Measurements from ENCODE around the gene RGS6. TPM values are rescaled to one million over a fixed set of nuclear protein-coding genes. Genes with fewer than 3 reads are reported as not detected.

The RGS6 gene
- total RNA-seq, 4 donors from 2014 or later, result 0.84 to 3.0 (median 1.7) TPM; not detected in 1

DNA sequence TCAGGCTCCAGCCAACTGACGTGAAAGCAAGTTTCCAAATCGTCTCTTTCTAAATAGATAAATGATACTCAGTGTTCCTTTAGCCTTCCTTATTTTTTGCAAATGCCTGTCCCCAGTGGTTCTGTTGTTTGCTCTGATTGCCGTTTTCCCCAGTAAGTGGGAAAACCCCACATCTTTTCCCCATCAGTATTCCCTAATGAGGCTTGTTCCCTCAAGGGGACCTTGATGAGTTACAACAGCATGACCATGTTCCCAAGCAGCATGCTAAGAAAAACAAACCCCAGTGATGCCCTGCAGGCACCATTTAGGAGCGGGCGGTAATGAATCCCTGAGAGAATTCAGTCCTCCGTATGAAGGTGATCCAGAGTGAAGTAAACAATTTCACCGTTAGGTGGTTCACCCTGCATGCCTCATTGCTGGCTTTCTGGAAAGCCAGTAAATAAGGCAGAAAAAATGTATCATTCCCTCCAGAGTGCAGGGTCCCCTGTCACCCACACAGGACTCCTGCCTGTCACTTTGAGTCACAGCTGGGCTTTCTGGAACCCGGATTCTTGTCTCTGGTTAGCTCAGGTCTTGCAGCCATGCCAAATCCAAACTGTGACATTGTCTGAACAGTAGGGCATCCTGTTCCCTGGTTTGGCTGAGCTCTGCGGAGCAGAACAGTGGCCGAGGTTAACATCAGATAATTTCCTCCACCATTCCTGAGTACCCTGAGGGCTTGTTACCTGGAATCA lies 222.6 kb downstream of the RGS6 start:
- TF ChIP-seq, protein P1, sequence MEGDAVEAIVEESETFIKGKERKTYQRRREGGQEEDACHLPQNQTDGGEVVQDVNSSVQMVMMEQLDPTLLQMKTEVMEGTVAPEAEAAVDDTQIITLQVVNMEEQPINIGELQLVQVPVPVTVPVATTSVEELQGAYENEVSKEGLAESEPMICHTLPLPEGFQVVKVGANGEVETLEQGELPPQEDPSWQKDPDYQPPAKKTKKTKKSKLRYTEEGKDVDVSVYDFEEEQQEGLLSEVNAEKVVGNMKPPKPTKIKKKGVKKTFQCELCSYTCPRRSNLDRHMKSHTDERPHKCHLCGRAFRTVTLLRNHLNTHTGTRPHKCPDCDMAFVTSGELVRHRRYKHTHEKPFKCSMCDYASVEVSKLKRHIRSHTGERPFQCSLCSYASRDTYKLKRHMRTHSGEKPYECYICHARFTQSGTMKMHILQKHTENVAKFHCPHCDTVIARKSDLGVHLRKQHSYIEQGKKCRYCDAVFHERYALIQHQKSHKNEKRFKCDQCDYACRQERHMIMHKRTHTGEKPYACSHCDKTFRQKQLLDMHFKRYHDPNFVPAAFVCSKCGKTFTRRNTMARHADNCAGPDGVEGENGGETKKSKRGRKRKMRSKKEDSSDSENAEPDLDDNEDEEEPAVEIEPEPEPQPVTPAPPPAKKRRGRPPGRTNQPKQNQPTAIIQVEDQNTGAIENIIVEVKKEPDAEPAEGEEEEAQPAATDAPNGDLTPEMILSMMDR (IDR thresholded peaks at IDR 0.05), result no peak
- no peak for TF ChIP-seq POLR2A (IDR thresholded peaks at IDR 0.05)
- no peak overlapping the region for H3K4me3 ChIP-seq (ENCODE audit: low read depth, poor library complexity, severe bottlenecking)
- intact Hi-C loops (cut with DNase I; ENCODE audit: low total_unique reads), result no loop called here
- WGBS, 2 donors, result 69 to 70% methylated on average over 10 of the region's 10 CpGs
- DNase-seq (ENCODE audit: low spot score in 2 of 2), result no peak

DNA sequence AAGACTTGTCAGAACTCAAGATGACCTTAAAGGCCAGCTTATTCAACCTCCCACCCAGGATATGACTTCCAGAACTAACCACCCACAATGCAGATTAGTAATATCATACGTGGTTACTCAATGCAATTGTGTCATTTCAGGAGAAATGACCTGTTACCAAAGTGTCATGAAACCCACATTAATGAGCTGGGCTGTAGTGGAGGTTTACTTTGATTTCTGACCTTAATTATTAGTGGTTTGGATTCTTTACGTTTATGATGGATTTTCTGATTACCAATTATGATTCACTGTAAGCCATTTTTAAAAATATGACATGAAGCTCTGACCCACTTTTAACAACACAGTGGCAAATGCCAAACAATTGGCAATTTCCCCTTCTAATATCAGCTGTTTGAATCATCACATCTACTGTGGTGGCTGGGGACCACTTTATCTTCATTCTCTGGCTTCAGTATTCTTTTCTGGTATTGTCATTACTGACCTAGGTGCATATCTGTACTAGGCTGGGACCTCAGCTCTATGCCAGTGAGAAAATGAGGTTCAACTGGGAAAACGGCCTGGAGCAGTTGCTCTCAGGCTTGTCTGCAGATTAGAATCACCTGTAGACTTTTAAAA lies 223.3 kb downstream of the RGS6 start:
- no peak for TF ChIP-seq POLR2A (IDR thresholded peaks at IDR 0.05)
- TF ChIP-seq, protein P1 (IDR thresholded peaks at IDR 0.05), result no peak
- no peak overlapping the region for H3K4me3 ChIP-seq (ENCODE audit: low read depth, poor library complexity, severe bottlenecking)
- no peak for DNase-seq (ENCODE audit: low spot score in 2 of 2)
- 53 to 64% methylated on average over 3 of the region's 3 CpGs for WGBS, 2 donors
- intact Hi-C loops (cut with DNase I; ENCODE audit: low total_unique reads), result no loop called here

DNA sequence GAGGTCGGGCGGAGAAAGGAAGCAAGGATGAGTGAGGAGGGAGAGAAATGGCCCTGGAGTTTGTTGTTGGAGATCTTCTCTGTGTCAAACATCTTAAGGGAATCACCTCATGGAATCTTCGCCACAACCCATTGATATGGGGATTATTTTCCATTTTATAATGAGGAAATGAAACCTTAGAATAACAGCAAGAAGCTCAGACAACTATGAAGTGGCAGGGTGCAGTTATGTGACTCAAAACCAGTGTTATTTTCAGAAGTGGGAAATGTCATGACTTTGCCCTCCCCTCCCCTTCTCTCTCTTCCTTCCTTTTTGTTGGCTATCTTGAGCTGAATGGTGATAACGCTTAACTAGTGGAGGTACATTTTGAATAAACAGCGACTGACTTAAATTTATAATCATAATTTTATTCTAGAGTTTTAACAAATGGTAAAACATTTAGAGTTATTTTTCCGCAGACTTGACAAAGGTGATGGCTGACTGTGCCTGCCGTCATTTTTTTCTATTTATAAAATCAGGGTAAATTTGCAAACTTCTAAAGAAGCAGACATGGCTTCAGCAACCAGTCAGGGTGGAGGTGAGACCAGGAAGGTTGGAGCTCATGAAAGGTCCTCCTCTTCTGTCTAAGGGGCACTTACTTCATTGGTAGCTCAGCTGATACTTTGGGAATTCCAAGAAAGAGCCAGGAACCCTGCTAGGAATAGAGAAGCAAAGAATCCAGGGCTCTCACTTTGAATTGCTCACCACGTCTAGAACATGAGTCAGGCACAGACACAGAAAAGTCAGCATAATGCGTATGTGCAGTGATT lies 232.4 kb downstream of the RGS6 start:
- TF ChIP-seq, protein P1 (IDR thresholded peaks at IDR 0.05), result no peak
- TF ChIP-seq POLR2A (IDR thresholded peaks at IDR 0.05), result no peak
- intact Hi-C loops (cut with DNase I; ENCODE audit: low total_unique reads), result no loop called here
- H3K4me3 ChIP-seq (ENCODE audit: low read depth, poor library complexity, severe bottlenecking), result no peak overlapping the region
- WGBS, 2 donors, result 81 to 84% methylated on average over 9 of the region's 9 CpGs
- DNase-seq (ENCODE audit: low spot score in 2 of 2), result no peak

DNA sequence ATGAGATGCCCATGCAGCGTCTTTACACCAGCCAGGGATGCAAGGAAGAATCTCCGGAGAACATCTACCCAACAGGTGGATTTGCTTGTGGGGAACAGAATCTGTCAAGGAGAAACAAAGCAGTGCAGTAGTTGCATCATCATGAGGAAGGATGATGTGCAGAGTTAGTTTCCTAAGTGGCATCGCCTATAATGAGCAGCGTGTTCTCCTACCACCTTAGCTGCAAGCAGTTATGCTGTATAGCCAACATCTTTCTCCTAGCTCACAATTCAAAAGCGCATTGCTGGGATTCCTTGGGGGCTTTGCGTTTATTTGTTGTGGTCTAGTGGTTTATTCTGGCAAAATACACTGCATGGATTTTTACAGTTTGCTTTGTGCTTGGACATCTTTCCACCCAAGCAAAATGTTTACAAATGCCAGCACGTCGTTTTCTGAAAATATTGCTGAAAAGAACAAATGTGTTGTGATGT lies 233.0 kb downstream of the RGS6 start:
- 74 to 81% methylated on average over 8 of the region's 8 CpGs for WGBS, 2 donors
- DNase-seq (ENCODE audit: low spot score in 2 of 2), result no peak
- H3K4me3 ChIP-seq (ENCODE audit: low read depth, poor library complexity, severe bottlenecking), result no peak overlapping the region
- TF ChIP-seq, protein P1 (IDR thresholded peaks at IDR 0.05), result no peak
- TF ChIP-seq POLR2A (IDR thresholded peaks at IDR 0.05), result no peak
- intact Hi-C loops (cut with DNase I; ENCODE audit: low total_unique reads), result no loop called here

DNA sequence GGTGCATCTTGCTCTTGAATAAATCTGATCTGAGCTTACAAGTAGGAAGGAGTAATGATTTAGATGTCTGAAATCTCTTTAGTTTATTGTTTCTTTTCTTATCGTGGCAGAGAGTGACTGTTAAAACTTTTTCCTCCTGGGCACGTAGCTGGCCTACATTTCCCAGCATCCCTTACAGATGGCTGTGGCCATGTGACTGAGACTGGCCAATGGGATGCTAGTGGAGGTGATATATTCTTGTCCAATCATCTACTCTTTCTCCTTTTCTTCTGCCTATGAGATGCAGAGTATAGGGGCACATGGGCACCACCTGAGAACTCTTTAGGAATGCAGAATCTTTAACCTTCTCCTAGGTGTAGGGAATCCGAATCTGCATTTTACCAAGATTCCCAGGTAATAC lies 237.3 kb downstream of the RGS6 start:
- TF ChIP-seq, protein P1 (IDR thresholded peaks at IDR 0.05), result no peak
- TF ChIP-seq POLR2A (IDR thresholded peaks at IDR 0.05), result no peak
- WGBS, 2 donors, result 79 to 87% methylated on average over 3 of the region's 3 CpGs
- no peak for DNase-seq (ENCODE audit: low spot score in 2 of 2)
- intact Hi-C loops (cut with DNase I; ENCODE audit: low total_unique reads), result no loop called here
- H3K4me3 ChIP-seq (ENCODE audit: low read depth, poor library complexity, severe bottlenecking), result no peak overlapping the region
